HG02571 (cell line): ENCODE data around the gene SUGCT.
"Not testable (repeated sequence)": the region's sequence is repeated elsewhere in the genome, so short reads cannot be mapped to it uniquely, and the experiment has no call there.

Experiments
- ATAC-seq: cut with Tn5 transposase; IDR thresholded peaks from one replicate; pipeline ENCODE4 v1.9.1; 2021; ENCODE audit warnings: mild to moderate bottlenecking, moderate library complexity; ENCODE audit not compliant: unreplicated experiment

Gene SUGCT

GRCh38 chr7:40393660-40394059 is 258.9 kb downstream of the SUGCT start:
- no peak for ATAC-seq

DNA sequence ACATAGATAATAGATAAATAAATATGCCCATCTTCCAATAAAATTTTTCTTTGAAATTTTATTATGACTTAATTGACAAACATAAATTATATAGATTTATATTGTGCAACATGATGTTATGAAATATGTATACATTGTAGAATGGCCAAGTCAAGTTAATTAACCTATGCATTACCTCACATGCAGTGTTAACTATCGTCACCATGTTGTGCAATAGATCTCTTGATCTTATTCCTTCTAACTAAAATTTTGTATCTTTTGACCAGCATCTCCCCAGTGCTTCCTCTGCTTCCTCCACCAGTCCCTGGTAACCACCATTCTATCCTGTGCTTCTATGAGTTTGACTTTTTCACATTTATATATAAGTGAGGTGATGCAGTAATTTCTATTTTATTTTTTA is 259.6 kb downstream of the SUGCT start:
- no peak for ATAC-seq

DNA sequence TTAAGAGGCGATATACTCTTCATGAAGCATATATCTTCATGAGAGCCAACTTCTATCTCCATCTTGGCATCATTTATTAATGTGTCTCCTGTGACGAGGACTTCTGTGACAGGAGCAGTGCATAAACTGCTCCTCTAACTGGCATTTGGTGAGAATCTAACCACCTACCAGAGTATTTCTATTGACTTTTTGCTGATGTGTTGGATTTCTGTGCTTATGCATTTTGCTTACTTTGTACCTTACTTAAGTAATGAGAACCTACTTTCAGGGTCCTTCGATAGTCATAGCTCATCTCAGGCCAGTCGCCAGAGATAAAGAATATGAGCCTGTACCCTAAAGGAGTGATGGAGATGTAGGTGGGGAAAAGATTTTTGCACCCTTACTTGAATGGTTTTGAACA is 265.7 kb downstream of the SUGCT start:
- no peak for ATAC-seq

- no peak for ATAC-seq
Measured at GRCh38 chr7:40401406-40401805, 266.6 kb downstream of the SUGCT start.

DNA sequence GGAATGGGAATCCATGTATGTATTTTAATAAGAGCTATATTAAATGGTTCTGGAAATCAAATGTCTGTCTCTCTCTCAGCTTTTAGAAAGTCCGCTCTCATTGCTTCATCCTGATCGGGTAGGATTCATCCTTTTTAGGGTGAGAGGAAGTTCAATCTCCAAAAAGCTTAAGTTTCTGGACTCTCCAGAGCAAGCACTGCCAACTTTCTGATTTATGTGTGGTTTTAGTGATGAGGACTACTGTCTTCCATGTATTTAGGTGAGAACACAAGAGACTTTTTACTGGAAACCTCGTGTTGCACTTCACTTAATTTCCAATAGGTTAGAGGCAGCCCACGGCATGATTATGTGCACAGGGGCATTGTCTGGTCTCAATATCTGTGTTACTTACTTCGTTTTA is 267.9 kb downstream of the SUGCT start:
- no peak for ATAC-seq

GRCh38 chr7:40403703-40404476 is 269.1 kb downstream of the SUGCT start:
- no peak for ATAC-seq

DNA sequence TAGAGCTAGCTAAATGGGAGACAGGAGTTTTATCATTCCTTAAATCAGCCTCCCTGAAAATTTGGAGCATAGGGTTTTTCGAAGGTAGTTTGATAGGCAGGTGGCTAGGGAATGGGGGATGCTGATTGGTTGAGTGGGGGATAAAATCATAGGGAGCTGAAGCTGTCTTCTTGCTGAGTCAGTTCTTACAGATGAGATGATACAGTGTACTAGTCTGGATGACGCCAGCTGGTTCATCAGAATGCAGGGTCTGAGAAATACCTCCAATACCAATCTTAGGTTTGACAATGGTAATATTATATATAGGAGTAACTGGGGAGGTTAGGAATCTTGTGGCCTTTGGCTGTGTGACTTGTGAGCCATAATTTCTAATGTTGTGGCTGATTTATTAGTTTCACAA is 271.2 kb downstream of the SUGCT start:
- ATAC-seq = no peak

DNA sequence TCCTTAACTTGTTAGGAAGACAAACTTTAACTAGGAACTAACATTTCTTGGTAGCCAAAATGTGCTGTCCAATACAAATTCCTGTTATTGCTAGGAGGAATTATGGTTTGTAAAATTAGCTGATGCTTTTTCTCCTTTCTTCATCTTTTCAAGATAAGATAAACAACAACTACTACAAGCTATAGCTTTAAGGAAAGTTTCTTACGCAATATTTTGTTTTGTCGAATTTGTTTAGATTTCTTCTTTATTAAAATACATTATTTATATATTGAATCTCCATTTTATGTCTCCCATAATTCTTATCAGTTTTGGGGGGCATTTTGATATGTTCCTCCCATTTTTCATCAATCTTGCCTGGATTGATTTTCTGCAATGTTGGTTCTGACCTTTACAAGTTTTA is 277.5 kb downstream of the SUGCT start:
- no peak for ATAC-seq

GRCh38 chr7:40414704-40415103 is 279.9 kb downstream of the SUGCT start:
- ATAC-seq = not testable (repeated sequence)

- no peak for ATAC-seq
Measured at GRCh38 chr7:40418448-40418847, 283.6 kb downstream of the SUGCT start.

GRCh38 chr7:40418983-40419382 is 284.2 kb downstream of the SUGCT start:
- ATAC-seq = no peak

DNA sequence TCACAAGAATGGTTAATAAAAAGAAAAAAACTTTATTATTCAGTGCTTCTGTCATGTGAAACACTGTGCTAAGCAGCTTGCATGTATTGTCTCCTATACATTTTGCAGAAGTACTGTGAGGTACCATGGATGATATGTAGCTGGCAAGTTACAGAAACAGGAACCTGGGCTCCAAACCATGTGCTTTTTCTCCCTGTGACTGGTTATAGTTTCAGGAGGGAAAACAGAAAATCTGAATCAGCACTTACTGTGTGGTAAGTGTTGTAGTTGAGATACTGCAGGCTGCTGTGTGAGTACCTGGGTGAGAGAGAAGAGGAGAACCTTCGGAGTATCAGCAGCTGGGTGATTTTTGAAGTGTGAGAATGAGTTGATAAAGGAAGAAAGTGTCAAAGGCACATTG is 285.0 kb downstream of the SUGCT start:
- ATAC-seq = no peak

- ATAC-seq = no peak
Measured at GRCh38 chr7:40421433-40421832, 286.6 kb downstream of the SUGCT start.

DNA sequence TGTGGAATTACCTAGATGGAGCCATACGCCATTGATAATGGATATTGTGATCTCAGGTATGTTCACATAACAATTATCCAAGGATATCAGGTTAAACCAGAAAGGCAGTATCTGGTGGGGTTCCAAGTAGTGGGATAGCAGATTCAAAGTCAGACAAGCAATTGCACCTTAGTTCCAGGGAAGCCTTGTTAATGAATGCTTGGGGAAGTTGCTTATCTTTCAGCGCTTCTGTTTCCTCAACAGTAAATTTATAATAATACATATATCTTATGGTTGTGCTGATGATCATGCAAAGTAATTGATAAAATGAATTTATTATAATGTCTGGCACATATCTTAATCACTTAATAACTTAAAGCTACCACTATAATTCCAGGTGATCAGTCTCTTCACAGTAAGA is 290.9 kb downstream of the SUGCT start:
- ATAC-seq = no peak

DNA sequence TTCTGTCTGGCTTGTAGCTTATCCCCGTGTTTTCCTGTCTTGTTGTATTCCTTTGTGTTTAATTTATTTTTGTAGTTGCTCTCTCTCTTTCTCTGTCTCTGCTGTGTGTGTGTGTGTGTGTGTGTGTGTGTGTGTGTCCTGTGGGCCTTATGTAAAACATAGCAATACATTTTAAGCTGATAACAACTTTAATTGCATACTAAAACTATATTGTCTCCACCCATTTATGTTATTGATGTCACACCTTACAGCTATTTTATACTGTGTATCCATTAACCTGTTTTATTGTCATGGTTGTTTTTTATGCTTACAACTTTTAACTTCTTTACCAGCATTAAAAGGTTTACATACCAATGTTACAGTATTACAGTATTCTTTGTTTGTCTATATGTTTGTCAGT is 293.6 kb downstream of the SUGCT start:
- ATAC-seq = no peak

DNA sequence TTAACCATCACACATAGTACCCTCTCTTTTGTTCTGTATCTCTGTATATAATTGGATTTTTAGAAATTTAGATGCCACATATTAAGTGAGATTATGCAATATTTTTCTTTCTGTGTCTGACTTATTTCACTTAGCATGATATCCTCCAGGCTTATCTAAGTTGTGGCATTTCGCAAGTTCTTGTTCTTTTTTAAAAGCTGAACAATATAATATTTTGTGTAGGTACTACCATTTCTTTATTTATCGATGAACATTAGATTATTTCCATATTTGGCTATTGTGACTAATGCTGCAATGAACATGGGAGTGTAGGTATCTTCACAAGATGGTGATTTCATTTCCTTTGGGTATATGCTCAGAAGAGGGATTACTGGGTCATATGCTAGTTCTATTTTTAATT is 295.0 kb downstream of the SUGCT start:
- no peak for ATAC-seq

DNA sequence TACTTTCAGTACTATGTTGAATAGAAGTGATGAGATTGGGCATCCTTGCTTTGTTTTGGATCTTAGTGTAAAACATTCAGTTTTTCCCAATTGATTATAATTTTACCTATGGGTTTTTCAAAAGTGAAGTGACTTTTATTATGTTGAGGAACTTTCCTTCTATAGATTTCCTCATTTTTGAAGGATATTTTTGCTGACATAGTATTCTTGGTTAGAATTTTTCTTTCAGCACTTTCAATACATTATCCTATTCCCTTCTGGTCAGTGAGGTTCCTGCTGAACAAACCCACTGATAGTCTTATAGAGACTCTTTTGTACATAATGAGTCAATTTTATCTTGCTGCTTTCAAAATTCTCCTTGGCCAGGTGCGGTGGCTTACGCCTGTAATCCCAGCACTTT is 297.2 kb downstream of the SUGCT start:
- ATAC-seq = no peak

DNA sequence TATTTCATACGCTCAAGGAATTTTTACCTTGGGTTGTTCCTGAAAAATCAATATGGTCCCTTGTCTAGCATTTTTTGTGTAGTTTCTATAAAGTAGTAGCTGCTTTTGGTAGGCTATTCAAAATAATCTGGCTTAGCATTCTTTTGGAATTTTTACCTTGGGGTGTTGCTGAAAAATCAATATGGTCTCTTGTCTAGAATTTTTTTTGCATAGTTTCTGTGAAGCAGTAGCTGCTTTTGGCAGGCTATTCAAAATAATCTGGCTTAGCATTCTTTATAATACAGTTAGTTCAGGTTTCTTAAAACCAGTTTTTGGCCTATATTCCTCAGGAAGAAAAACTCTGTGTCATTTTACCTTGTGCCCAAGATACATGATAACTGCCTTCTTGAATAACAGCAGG is 301.9 kb downstream of the SUGCT start:
- ATAC-seq = no peak

- ATAC-seq = no peak
Measured at GRCh38 chr7:40437498-40437897, 302.7 kb downstream of the SUGCT start.

DNA sequence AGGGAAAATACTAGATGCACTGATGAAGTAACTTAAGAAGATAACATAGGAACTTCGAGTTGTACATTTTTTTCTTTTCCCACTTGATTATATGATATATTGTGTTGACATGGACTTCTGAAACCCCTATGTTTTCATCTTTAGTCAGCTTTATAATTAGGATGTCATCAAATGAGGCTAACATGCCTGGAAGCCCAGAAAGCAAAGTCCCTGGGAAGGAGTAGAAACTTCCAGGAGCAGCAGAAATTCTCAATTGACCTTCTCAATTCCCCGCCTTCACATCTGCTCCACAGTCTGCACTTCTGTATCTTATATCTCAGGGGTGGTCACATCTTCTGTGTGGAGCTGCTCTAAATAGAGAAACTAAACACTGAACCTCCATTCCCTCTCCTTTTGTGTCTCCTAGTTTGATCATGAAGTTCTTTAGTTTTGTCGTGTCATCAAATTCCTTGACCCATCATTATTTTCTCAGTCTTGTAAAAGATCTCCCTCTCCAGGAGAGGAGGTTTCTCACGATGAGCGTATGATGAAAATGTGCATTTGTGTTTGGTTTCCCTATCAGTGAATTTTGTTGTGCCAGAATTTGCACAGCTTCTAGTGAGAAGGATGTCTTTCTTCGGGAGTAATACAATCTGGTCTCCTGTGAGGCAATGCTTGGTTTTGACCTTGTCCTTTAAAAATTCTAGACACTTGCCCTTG is 303.3 kb downstream of the SUGCT start:
- ATAC-seq = no peak

GRCh38 chr7:40439686-40440085 is 304.9 kb downstream of the SUGCT start:
- no peak for ATAC-seq

- no peak for ATAC-seq
Measured at GRCh38 chr7:40447345-40447744, 312.5 kb downstream of the SUGCT start.

DNA sequence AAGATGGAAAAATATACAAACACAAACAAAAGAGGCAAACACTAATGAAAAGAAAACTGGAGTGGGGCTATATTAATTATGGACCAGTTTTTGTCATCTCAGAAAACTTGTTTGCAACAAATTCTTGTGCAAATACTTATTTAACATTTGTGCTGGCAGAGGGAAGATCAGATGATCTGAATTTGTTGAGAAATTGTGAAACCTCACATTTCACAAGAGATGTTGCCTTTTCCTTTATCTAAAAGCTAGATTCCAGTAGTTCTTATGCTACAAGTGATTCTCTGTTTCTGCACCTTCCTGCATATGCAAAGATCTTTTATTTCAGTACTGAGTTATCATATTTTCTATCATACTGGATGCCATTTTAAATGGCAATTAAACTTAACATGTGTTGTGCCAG is 320.7 kb downstream of the SUGCT start:
- no peak for ATAC-seq
